ENCODE data around the gene ARHGAP28. TPM values are rescaled to one million over a fixed set of nuclear protein-coding genes. Genes with fewer than 3 reads are reported as not detected.
"Not testable (repeated sequence)": the region's sequence is repeated elsewhere in the genome, so short reads cannot be mapped to it uniquely, and the experiment has no call there.

The ARHGAP28 gene
- total RNA-seq, 2 donors from 2014 or later, result 3.0 TPM

DNA sequence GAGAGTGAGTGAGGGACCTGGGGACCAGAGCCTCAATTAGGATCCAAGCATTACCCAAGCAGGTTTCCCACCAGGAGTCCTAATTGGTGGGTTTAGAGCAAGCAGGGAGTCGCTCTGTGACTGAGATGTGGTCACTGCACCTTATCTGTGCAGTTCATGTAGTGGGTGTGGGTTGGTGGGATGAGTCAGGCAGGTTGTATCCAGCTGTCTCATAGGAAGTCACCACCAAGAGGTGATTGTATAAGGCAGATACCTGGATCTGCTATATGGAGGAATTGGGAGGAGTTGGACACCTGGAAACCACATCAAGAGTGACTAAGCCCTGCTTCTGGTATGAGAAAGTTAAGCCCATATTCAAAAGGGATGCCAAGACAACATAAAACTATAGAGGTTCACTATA is 106.8 kb downstream of the ARHGAP28 start:
- Histone ChIP-seq H3K27me3 (no peaks in the 10 kb centered on the region), H3K27ac (no peak overlapping the region), H3K4me3 (no peak overlapping the region), H3K36me3 (no peaks in the 10 kb centered on the region), H3K4me1 (no peaks in the 10 kb centered on the region), H3K9me3 (peaks cover 0 to 6% of the 10 kb centered on the region in 2 donors)
- no peak for TF ChIP-seq CTCF (IDR thresholded peaks at IDR 0.05)
- DNase-seq (ENCODE audit: low spot score), result no peak

- Histone ChIP-seq H3K9me3 (no peaks in the 10 kb centered on the region), H3K4me1 (no peaks in the 10 kb centered on the region), H3K36me3 (no peaks in the 10 kb centered on the region), H3K27ac (no peak overlapping the region), H3K27me3 (no peaks in the 10 kb centered on the region), H3K4me3 (no peak overlapping the region)
- no peak for TF ChIP-seq CTCF (IDR thresholded peaks at IDR 0.05)
- DNase-seq (ENCODE audit: low spot score), result no peak
These were observed 108.4 kb downstream of the ARHGAP28 start for GRCh38 chr18:6837904-6838303.

GRCh38 chr18:6842081-6842480 is 112.6 kb downstream of the ARHGAP28 start:
- no peak for TF ChIP-seq CTCF (IDR thresholded peaks at IDR 0.05)
- H3K4me1 ChIP-seq, result no peaks in the 10 kb centered on the region
- H3K9me3 ChIP-seq, result no peaks in the 10 kb centered on the region
- DNase-seq (ENCODE audit: low spot score), result no peak
- no peak overlapping the region for H3K4me3 ChIP-seq
- no peaks in the 10 kb centered on the region for H3K36me3 ChIP-seq
- no peaks in the 10 kb centered on the region for H3K27me3 ChIP-seq
- H3K27ac ChIP-seq, result no peak overlapping the region

- Histone ChIP-seq H3K27ac (no peak overlapping the region), H3K36me3 (no peaks in the 10 kb centered on the region), H3K4me1 (no peaks in the 10 kb centered on the region), H3K9me3 (no peaks in the 10 kb centered on the region), H3K4me3 (no peak overlapping the region), H3K27me3 (no peaks in the 10 kb centered on the region)
- TF ChIP-seq CTCF (IDR thresholded peaks at IDR 0.05), result no peak
- no peak for DNase-seq (ENCODE audit: low spot score)
These were observed 113.8 kb downstream of the ARHGAP28 start for GRCh38 chr18:6843308-6843707.

GRCh38 chr18:6845521-6845920 is 116.0 kb downstream of the ARHGAP28 start:
- not testable (repeated sequence) for H3K4me3 ChIP-seq; DNase-seq (ENCODE audit: low spot score); H3K27me3 ChIP-seq; H3K27ac ChIP-seq; H3K36me3 ChIP-seq; H3K4me1 ChIP-seq; H3K9me3 ChIP-seq

DNA sequence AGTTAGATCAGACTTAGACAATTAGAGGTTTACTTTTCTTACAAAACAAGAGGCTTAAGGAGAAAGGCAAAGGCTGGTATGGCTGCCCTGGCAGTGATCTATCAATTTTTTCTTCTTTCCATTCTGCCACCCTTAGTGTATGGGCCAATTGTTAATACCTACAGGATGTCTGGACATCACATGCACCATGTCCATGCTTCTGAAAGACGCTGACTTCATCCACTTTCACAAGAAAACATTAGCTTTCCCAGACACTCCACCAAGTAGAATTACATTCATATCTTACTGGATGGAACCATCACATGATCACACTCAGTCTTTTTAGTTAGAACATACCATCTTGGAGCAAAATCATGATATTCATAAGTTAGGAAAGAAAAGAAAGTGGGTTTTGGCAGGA is 120.9 kb downstream of the ARHGAP28 start:
- Histone ChIP-seq H3K4me3 (no peak overlapping the region), H3K27ac (no peak overlapping the region), H3K4me1 (no peaks in the 10 kb centered on the region), H3K9me3 (no peaks in the 10 kb centered on the region), H3K27me3 (no peaks in the 10 kb centered on the region), H3K36me3 (no peaks in the 10 kb centered on the region)
- TF ChIP-seq CTCF (IDR thresholded peaks at IDR 0.05), result no peak
- no peak for DNase-seq (ENCODE audit: low spot score)
